Coronary artery (tissue), 2 donors: ENCODE data around the gene SLC22A23.

Experiments
- DNase-seq: peaks from one replicate; pipeline ENCODE4 v3.0.0-alpha.2; 2017; ENCODE audit warnings: low spot score
- H3K27ac ChIP-seq, 2 donors: fragments of 200-600 bp; sonication (generic); one replicate each; pipeline ENCODE4 v1.5.1; 2016 to 2019
- H3K4me3 ChIP-seq: fragments of 200-600 bp; sonication (generic); 2 replicates; pipeline ENCODE4 v1.5.1; 2016; ENCODE audit warnings: mild to moderate bottlenecking, moderate library complexity
- CTCF ChIP-seq: fragments of 200-600 bp; sonication (generic); IDR thresholded peaks from one replicate; pipeline ENCODE4 v1.5.1; 2019; ENCODE audit warnings: antibody characterized with exemption

The SLC22A23 gene

GRCh38 chr6:3426091-3426926 is 30.5 kb downstream of the SLC22A23 start:
- no peak for DNase-seq
- Histone ChIP-seq H3K27ac (no peak overlapping the region), H3K4me3 (no peak overlapping the region)
- no peak for TF ChIP-seq CTCF

- DNase-seq: no peak
- Histone ChIP-seq H3K27ac (no peak overlapping the region), H3K4me3 (no peak overlapping the region)
- no peak for TF ChIP-seq CTCF
Measured at GRCh38 chr6:3425574-3425973, 31.3 kb downstream of the SLC22A23 start.

- no peak overlapping the region for H3K27ac ChIP-seq
- no peak overlapping the region for H3K4me3 ChIP-seq
- no peak for DNase-seq
- TF ChIP-seq CTCF: no peak
Measured at GRCh38 chr6:3424185-3424927, 32.5 kb downstream of the SLC22A23 start.

- Histone ChIP-seq H3K27ac (no peak overlapping the region), H3K4me3 (no peak overlapping the region)
- no peak for DNase-seq
- TF ChIP-seq CTCF: no peak
Measured at GRCh38 chr6:3423439-3424184, 33.2 kb downstream of the SLC22A23 start.

- no peak for DNase-seq
- no peak for TF ChIP-seq CTCF
- H3K4me3 ChIP-seq: no peak overlapping the region
- H3K27ac ChIP-seq: no peak overlapping the region
Measured at GRCh38 chr6:3422435-3423070, 34.3 kb downstream of the SLC22A23 start.

GRCh38 chr6:3421791-3422434 is 34.9 kb downstream of the SLC22A23 start:
- no peak for DNase-seq
- no peak for TF ChIP-seq CTCF
- no peak overlapping the region for H3K27ac ChIP-seq
- no peak overlapping the region for H3K4me3 ChIP-seq
